HG02884 (cell line): ENCODE results near the gene SOX21.
"Not testable (repeated sequence)": the region's sequence is repeated elsewhere in the genome, so short reads cannot be mapped to it uniquely, and the experiment has no call there.

Experiments
- ATAC-seq: cut with Tn5 transposase; IDR thresholded peaks from one replicate; pipeline ENCODE4 v1.9.1; 2021; ENCODE audit warnings: mild to moderate bottlenecking, moderate library complexity; ENCODE audit not compliant: unreplicated experiment

The SOX21 gene

DNA sequence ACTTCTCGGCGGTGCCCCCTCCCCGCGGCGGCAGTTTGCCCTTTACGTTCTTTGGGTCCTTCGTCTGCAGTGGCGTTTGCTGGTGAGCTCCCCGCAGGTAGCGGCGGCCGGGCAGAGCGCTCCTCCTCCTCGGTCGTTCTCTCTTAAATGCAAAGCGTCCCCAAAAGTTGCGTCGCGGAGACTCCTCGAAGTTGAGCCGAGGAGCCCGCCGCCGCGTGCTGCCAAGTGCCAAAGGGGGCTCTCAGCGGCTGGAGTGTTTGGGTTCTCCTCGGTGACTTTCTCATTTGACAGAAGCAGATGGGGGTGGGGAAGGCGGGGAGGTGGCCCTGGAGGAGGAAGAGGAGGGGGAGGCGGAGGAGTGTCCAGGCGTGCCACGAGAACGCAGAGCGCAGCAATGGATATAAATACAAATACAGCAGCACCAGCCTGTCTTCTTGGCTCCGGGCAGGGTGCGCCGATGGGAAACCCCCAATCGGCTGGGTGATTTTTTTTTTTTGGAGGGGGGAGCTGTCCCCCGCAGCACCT lies at the start of gene SOX21:
TSS of gene SOX21 (minus strand) at position 259 of the 525 bp plus-strand sequence. CDS start 496 bp downstream, outside the sequence.
- ATAC-seq: no peak

DNA sequence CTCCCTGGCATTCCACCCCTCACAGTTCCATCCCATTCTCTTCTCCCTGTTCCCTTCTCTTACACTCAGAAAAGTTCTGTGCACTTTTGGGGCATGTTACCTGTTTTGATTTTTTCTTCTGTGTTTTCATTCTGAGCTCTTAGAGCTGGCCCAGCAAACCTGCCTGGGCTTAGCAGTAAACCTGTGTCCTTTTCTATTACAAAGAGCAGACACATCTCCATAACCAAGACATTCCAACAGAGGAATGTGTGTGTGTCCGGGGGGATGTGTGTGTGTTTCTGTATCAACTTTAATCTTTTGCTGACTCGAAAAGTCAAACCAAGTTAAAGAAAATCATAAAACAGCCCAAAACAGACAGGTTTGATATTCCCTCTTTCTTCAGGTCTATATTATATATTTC lies 49.1 kb upstream of the SOX21 start:
- ATAC-seq: no peak

DNA sequence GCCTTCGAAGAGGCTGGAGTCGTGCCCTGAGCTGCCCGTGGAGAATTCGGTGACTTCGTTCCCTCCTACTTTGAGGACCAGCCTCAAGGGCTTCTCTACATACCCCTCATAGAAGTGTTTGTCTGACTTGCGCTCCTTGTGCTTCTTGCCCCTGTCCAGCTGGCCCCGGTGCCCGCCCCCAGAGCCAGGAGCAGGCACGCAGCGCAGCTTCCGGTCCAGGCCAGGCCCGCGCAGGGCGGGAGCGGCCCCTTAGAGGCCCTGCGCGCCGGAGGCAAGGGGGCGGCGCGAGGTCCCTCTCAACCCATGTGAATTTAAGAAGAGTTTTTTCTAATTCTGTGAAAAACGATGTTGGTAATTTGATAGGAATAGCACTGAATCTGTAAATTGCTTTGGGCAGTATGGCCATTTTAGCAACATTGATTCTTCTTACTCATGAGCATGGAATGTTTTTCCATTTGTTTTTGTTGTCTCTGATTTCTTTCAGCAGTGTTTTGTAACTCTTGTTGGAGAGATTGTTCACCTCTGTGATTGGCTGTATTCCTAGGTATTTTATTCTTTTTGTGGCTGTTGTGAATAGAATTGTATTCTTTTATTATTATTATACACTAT lies 46.9 kb upstream of the SOX21 start:
- no peak for ATAC-seq

DNA sequence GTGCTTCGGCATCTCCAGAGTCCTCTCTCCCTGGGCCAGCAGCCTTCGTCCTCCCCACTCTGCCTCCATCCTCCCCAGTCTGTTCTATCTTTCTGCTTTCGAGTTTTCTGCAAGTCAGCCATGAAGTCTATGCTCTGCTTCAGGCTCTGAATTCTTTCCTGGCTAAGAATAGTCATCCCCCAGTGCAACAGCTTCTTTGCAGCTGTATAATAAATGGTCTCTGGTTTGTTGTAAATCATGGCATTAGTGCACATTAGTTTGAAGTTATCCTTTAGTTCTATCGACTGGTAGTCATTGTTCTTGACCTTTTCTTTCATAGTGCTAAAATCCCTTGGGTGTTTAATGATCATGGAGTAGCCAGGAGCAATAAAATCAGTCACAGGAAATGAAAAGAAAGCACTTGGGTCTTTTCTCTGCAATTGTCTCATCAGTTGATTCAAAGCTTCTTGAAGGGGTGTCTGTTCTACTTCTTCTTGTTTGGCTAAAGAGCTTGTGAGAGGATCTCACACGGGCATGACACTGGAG lies 46.2 kb upstream of the SOX21 start:
- ATAC-seq: no peak

DNA sequence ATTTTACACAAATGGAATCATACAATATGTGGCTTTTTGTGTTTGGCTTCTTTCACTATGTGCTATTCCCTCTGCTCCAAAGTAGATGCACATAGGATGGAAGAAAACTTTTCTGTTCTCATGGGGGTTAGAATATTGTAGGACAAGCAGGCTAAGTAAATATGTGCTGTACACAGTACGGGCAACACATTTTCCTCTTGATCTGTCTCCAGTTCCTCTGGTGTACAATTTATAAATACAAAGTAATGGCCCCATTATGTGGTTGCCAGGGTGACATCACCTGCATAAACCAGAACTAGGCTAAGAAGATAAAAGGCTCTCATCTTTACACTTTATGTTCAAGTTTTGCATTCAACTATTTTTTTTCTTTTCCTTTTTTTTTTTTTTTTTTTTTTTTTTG lies 41.0 kb upstream of the SOX21 start:
- no peak for ATAC-seq

DNA sequence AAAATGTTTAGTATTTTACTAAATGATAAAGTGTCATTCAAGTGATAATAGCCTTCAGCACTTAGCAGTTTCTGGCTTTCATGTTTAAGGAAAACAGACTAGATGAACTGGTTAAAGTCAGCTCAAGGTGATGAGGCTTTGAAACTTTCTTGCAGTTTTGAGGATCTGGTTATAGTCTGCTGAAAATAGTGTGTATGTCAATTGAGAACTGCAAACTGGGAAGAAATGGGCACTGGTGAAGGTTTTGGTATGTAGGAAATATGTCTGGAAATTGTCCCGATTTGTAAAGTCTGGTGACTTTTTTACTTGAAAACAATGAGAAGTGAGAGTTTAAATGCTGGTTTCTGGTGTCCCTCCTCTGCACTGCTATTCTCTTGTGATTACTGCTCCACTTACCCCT lies 36.8 kb upstream of the SOX21 start:
- no peak for ATAC-seq

DNA sequence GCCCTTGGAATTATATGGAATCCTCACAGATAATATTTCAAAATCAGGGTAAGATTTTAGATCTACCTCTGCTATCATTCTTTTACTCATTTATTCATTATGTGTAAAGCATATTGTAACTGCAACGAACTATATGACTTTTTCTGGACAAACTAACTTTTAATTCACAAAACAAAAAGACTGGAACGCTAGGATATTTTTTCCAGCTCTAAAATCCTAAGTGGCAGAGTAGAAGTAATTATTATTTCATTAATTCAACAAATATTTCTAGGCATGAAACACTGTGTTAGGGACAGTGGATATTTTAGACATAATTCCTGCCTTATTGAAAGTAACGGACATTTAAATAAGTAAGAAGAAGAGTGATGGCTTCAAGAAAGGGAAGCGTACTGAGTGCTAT lies 26.9 kb upstream of the SOX21 start:
- no peak for ATAC-seq

DNA sequence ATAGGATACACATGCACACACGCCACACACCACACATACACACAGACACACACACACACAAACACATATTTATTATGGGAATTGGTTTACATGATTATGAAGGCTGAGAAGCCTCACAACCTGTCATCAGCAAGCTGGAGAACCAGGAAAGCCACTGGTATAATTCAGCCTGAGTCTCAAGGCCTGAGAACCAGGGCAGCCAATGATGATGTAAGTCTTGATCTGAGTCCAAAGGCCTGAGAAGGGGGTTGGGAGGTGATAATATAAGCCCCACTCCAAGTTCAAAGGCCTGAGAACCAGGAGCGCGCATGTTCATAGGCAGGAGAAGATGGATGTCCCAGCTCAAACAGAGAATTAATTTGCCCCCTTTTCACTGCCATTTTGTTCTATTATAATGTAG lies 18.7 kb upstream of the SOX21 start:
- ATAC-seq: no peak

DNA sequence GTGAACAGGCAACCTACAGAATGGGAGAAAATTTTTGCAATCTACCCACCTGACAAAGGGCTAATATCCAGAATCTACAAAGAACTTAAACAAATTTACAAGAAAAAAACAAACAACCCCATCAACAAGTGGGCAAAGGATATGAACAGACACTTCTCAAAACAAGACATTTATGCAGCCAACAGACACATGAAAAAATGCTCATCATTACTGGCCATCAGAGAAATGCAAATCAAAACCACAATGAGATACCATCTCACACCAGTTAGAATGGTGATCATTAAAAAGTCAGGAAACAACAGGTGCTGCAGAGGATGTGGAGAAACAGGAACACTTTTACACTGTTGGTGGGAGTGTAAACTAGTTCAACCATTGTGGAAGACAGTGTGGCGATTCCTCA lies 17.6 kb upstream of the SOX21 start:
- not testable (repeated sequence) for ATAC-seq

DNA sequence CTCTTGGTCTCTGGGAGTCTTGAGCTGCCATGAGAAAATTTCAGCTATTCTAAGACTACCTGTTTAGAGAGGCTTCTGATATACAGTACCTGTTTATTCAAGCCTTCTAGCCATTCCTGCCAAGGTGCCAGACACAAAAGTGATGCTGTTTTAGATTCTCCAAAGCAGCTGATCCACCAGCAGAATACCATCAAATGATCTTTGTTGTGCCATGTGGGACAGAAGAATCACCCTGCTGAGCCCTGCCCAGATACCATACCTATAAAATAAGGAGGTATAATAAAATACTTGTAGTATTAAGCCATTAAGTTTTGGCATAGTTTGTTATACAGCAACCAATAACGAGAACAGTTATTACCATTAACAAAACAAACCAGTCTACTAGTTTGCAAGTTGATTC lies 14.1 kb upstream of the SOX21 start:
- ATAC-seq: no peak

DNA sequence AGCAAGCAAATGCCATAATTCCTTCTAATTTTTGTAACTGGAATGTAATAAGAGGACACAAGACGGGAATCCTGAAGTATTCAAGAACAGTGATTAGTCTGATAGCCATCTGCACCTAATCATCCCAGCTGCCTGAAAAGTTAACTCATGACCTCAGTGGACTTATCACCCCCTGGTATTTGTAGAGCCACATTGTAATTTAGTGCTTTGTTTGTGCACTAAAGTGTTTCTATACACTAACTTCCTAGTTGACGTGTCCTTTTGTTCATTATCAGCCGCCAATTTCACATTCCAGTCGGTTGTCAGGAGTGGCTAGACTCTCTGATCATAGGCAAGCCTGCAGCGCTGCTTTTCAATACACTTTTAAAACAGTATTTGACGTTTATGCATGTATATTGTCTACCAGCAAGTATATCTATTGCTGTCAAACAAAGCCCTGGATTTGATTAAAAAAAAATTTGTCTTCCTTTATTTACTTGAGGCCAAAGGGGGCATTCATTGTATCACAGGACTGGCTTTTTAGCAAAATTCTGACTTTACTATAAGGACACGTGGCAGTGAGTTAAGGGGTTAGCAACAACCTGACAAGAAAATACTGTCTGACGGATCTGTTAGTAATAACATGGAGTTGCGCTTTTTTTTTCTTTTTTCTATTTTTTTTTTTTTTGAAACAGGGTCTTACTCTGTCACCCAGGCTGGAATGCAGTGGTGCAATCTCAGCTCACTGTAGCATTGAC lies 10.4 kb upstream of the SOX21 start:
- ATAC-seq: no peak

DNA sequence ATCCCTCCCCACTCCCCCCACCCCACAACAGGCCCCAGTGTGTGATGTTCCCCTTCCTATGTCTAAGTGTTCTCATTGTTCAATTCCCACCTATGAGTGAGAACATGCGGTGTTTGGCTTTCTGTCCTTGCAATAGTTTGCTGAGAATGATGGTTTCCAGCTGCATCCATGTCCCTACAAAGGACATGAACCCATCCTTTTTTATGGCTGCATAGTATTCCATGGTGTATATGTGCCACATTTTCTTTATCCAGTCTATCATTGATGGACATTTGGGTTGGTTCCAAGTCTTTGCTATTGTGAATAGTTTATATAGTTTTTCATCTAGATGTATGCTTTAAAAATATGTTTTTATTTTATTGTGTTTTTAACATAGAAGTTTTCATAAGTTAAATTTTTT lies 6.4 kb upstream of the SOX21 start:
- ATAC-seq: not testable (repeated sequence)

DNA sequence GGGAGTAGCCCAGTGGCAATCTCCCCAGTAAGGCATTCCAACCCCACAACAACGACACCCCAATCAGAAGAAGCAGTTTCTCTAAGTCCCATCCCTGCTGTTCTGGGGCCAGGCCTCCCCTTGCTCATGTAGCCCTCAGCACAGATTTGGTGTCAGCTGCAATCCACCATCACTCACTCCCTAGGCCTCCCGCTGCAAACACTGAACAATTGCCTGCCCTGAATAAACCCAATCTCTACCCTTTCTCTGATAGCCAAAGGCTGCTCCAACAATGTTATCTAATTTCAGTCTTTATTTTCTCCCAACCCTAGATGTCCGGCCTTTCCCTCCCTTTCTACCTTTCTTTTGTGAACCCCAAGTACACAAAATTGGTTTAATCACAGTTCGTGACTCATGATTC lies 5.6 kb upstream of the SOX21 start:
- no peak for ATAC-seq

DNA sequence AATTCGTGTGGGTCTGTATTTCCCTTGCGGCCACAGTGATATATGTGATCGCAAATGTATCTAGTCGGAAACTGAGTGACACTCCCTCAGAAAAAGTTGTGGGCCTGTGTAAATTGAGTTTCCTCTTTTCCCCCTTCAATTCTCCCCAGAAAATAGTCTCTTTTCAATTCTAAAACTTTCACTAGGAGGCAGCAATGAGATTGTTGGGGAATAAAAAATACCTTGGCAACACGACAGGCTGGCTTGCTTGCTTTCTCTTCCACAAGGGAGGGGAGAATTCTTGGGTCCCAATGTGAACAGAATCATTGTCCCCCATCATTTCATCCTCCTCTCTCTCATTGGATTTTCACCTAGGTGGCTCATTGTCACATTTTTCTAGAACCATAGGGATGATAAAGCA lies 3.7 kb upstream of the SOX21 start:
- ATAC-seq: no peak

DNA sequence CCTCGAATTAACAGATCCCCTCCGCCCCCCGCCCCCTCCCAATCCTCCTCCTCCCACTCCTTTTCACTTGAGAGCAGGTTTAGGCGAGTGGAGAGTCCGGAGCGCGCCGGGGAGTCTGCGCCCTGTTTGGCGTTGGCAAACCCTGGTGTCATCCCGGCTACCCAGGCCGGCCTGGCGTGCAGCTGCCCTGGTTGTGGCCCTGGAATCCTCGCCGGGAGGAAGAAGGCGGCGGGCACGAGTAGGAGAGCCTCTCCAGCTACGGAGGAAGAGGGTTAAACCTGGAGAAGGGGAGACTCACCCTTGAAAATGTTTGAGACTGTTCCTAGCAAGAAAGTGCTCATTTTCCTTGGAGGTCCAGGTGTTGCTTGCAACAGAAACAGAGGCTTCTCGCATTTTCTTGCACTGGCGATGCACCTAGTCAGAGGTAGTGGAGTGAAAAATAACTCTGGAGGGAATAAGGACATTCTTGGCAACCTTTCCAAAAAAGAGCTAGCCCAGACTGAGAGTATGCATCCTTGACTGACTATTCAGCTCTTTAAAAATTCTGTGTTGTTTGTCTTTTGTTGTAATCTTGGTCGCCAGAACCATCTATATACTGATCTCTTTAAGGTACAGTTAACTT lies 1.3 kb upstream of the SOX21 start:
- ATAC-seq: no peak

DNA sequence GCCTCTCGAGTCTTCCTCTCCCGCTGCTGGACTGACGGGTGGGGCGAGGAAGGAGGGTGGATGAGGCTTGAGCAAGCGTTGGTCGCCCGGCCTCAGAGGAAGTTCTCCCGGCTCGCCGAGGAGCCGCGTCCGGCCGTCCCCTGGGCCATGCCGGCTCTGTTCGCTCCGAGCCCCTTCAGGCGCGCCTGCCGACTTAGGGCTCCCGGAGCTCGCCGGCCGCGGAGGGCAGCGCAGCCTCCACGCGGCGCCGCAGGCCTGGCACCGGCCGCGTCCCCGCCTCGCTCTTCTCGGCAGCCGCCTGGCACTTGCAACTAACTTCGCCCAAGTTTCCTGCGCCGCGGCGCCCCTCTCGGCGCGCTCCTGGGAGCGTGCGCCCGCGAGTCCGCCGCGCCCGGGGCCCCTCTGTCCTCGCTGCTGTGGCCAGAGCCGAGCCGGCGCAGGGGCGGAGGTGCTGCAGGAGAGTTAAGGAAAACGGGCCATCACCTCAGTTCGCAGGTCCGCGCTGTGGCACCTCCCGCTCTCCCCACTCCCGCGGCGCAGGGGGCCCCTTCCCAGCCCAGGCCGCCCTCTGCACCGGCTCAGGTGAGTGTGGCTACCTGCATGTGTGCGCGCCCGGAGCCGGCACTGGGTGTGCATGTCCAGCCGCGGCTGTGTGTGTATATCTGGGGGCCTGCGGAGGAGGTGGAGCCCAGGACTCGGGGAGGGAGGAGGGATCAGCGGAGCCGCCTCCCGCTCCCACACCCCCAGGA lies 641 bp upstream of the SOX21 start:
- ATAC-seq: no peak

DNA sequence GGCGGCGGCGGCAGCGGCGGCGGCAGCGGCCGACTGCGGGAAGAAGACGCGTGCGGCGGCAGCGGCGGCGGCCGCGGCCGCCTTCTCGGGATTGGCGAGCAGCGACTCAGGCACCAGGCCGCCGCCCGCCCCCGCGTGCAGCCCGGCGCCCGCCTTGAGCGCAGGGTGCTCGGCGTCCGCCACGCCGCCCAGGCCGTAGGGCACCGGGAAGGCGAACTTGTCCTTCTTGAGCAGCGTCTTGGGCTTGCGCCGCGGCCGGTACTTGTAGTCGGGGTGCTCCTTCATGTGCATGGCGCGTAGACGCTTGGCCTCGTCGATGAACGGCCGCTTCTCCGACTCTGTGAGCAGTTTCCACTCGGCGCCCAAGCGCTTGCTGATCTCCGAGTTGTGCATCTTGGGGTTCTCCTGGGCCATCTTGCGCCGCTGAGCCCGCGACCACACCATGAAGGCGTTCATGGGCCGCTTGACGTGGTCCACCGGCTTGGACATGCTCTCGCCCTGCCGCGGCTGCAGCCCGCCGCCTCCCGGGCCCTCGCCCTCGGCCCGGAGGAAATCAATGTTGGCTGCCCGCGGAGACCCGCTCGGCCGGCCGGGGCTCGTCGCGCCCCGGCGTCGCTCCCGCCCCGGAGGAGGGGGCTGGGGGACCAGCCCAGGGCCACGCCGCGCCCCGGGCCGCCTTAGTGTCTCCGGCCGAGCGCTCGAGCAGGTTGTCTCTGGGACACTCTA lies 621 bp downstream of the SOX21 start:
- ATAC-seq: peak; percentile 23

DNA sequence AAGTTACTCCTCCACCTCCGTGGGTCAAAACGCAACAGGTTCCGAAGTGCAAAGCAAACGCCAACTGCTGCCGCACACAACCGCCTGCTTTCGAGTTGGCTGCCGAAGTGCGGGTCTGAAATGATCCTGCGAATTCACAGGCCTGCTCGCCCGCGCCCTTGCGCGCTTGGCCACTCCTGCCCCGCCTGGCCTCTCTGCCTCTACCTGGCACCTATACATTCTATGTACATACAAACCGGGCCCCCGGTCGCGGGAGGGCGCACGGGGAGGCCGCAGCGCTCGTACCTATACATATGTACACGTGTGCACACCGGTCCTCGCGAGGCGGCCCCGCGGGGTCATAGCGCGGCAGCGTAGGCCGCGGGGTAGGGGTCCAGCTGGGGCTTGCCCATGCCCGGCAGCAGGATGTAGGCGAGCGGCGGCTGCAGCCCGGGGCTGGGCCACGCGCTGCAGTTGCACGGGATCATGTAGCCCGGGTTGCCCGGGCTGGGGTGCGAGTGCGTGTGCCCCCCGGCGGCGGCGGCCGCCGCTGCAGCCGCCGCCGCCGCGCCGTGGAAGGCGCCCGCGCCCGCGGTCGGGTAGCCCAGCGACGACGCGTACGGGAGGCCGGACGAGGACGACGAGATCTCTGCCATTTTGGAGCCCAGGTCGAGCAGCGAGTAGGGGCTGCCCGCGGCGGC lies 1.3 kb downstream of the SOX21 start:
- peak; percentile 36 for ATAC-seq

DNA sequence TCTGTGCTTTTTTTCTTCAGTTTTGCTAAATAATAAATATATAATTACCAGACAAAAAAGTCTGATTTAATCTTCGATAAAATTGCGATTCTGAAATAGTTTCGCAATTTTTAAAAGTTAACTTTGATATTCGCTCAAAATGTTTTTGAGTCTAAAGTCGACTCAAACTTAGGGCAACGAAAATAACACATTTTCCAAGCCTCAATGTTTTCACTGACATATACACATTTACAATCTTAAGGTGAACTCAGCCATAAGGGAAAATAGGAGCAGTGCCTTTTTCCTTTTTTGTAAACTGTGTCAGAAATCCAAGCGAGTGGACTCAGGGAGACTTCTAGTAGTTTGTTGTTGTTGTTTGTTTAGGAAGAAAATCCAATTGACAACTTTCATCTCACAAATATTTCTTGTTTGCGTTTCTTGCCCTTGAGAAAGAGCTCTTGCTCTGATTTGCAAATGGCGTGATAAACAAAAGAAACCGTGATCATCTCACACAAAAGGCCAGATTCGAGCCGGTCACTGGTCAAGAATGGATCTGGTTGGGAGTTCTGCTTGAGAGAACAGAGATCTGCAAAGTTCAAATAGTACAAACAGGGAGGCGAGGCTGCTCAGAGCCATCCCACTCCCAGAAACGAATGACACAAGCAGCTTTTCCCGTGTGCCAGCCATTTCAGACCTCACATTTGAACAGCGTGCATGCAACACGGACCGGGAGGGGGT lies 2.1 kb downstream of the SOX21 start:
- no peak for ATAC-seq
